Measurements from ENCODE around the gene GREB1L.
"Not testable (repeated sequence)": the region's sequence is repeated elsewhere in the genome, so short reads cannot be mapped to it uniquely, and the experiment has no call there.

Gene GREB1L

GRCh38 chr18:21262979-21263378 is 20.9 kb downstream of the GREB1L start:
- DNase-seq (ENCODE audit: low read depth in 2 of 2, low spot score in 1 of 2), result no peak

- DNase-seq (ENCODE audit: low read depth in 2 of 2, low spot score in 1 of 2), result no peak
Measured at GRCh38 chr18:21264651-21265050, 22.6 kb downstream of the GREB1L start.

DNA sequence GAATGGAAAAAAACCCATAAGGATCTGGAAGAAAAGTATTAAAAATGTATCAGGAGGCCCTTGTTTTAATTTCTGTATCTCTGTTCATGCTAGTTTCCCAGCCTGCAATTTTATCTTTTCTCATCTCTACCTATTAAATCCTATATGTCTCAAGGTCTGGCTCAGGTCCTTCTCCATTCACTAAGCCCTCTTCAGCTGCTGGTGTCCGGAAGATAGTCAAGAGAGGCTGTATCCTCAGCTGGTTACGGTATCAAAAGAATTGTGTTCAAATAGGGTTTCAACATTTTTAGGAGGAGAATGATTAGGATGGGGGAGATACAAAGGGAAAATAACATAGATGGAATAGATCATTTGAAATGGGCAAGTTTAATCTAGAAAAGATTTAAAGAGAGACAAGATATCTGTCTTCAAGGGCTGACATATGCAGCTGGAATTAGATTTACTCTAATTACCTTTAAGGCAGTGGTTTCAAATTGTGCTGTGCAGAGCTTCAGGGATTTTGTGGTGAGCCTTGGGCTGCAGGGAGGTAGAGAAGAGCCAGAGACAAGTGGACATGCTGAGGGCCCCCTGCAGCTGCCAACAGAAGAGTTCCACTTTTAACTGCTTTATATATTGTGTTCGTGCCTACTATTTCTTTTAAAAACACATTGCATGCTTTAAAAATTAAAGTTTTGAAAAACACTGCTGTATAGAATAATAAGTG is 24.1 kb downstream of the GREB1L start:
- no peak for DNase-seq (ENCODE audit: low read depth in 2 of 2, low spot score in 1 of 2)

GRCh38 chr18:21267400-21267799 is 25.4 kb downstream of the GREB1L start:
- DNase-seq (ENCODE audit: low read depth in 2 of 2, low spot score in 1 of 2), result no peak

GRCh38 chr18:21269349-21269748 is 27.3 kb downstream of the GREB1L start:
- DNase-seq (ENCODE audit: low read depth in 2 of 2, low spot score in 1 of 2), result no peak

DNA sequence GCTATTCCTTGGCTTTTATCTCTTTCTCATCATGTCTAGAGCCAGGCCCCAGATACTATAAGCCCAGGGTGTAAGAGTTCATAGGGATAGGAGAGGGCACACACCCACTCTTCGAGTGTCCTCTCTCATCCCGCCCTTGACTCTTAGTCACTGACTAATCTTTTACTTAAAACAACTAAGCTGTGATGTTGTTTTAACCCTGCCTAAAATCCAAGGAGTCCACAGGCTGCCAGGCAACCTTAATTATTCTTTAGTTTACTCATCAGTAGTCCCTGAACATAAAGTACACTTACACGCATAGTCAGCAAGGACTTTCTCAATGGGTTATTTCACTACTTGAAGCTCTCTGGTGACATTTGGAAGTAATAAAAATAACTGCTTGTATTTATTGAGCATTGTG is 28.4 kb downstream of the GREB1L start:
- no peak for DNase-seq (ENCODE audit: low read depth in 2 of 2, low spot score in 1 of 2)

DNA sequence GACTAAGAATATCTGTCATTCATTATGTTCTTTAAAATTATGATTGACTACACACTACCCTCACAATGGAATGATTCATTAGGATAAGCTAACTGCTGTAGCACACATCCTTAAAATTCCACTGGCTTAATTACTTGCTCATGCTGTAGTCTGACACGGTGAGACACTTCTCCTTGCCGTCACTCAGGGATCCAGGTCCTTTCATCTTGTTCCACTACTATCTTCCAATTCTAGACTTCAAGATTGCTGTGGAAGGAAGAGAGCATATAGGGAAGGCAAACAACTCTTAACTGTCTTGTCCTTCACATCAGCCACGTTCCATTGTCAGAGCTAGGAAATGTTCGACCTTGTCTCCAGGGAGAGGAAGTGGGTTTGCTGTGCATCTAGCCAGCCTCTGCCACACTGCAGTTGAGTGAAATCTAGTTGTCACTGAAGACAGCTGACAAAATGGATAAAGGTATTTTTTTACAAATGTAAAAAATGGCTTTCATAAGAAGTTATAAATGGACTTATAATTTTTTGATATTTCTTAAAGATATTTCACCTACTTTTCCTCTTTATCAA is 30.1 kb downstream of the GREB1L start:
- no peak for DNase-seq (ENCODE audit: low read depth in 2 of 2, low spot score in 1 of 2)

- no peak for DNase-seq (ENCODE audit: low read depth in 2 of 2, low spot score in 1 of 2)
Measured at GRCh38 chr18:21273568-21273967, 31.5 kb downstream of the GREB1L start.

DNA sequence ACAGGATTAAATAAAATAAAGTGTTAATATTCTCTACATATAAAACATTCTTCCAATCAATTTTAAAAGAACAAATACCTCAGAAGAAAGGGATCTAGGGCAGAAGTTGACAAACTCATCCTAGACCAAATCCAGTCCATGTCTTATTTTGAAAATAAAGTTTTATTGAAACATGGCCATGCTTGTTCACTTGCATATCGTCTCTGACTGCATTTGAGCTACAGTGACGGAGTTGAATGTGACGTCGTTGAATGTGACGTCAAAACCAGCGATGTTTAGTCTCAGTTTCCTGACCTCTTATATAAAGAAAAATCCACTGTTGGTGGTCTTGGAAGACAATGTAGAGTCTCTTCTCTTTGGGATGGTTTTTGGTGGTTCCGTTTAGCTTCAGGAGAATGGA is 33.6 kb downstream of the GREB1L start:
- no peak for DNase-seq (ENCODE audit: low read depth in 2 of 2, low spot score in 1 of 2)

GRCh38 chr18:21277578-21277977 is 35.5 kb downstream of the GREB1L start:
- no peak for DNase-seq (ENCODE audit: low read depth in 2 of 2, low spot score in 1 of 2)

DNA sequence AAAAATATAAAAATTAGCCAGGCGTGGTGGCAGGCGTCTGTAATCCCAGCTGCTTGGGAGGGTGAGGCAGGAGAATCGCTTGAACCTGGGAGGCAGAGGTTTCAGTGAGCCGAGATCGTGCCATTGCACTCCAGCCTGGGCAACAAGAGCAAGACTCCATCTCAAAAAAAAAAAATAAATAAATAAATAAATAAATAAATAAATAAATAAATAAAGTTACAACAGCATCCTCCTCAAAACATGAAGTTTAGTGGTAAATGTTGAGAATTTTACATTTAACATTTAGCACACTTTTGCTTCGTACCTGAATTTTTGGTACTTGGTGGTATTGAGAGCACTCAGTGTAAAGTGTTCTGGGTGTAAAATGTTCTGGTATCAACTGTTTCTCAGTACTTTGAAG is 36.2 kb downstream of the GREB1L start:
- DNase-seq (ENCODE audit: low read depth in 2 of 2, low spot score in 1 of 2), result not testable (repeated sequence)

- no peak for DNase-seq (ENCODE audit: low read depth in 2 of 2, low spot score in 1 of 2)
Measured at GRCh38 chr18:21281603-21282002, 39.6 kb downstream of the GREB1L start.

- DNase-seq (ENCODE audit: low read depth in 2 of 2, low spot score in 1 of 2), result no peak
Measured at GRCh38 chr18:21284540-21284939, 42.5 kb downstream of the GREB1L start.

DNA sequence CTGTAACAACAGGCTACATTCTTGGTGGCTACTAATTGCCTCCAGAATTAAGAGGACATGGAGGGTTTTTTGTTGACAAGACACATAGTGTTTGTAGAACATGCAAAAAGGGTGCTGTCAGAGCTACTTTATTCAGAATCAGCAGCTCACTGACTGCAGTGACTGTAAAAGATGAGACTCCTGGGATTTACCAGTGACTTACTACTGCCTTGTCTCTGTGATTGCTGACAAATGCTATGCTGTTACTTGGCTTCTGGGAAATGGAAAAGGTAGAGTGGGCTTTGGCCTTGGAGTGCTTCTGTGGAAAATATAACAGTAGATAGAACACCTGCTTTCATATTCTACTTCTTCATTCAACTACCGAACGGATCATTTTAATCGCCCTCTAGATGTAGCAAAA is 47.8 kb downstream of the GREB1L start:
- no peak for DNase-seq (ENCODE audit: low read depth in 2 of 2, low spot score in 1 of 2)

GRCh38 chr18:21291106-21291505 is 49.1 kb downstream of the GREB1L start:
- no peak for DNase-seq (ENCODE audit: low read depth in 2 of 2, low spot score in 1 of 2)

- DNase-seq (ENCODE audit: low read depth in 2 of 2, low spot score in 1 of 2), result no peak
Measured at GRCh38 chr18:21293479-21293878, 51.4 kb downstream of the GREB1L start.

- DNase-seq (ENCODE audit: low read depth in 2 of 2, low spot score in 1 of 2), result no peak
Measured at GRCh38 chr18:21295101-21295500, 53.1 kb downstream of the GREB1L start.

GRCh38 chr18:21296045-21296444 is 54.0 kb downstream of the GREB1L start:
- no peak for DNase-seq (ENCODE audit: low read depth in 2 of 2, low spot score in 1 of 2)

DNA sequence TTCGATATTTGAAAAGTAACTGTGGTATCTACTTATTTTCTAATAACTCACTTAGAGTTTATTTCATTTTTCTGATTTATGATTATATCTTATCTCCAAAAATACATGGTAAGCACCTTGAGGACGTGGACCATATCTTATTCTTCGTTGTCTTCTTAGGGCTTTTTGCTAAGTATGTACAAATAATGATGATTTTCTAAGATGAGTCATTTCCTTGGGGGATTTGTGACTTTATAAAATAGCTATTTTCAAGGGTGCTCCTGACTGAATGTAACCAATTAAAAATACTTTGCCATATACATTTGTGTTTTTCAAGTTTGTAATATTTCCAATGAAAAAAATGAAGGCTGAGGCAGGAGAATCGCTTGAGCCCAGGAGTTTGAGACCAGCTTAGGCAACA is 56.3 kb downstream of the GREB1L start:
- no peak for DNase-seq (ENCODE audit: low read depth in 2 of 2, low spot score in 1 of 2)

- no peak for DNase-seq (ENCODE audit: low read depth in 2 of 2, low spot score in 1 of 2)
Measured at GRCh38 chr18:21300035-21300907, 58.2 kb downstream of the GREB1L start.

DNA sequence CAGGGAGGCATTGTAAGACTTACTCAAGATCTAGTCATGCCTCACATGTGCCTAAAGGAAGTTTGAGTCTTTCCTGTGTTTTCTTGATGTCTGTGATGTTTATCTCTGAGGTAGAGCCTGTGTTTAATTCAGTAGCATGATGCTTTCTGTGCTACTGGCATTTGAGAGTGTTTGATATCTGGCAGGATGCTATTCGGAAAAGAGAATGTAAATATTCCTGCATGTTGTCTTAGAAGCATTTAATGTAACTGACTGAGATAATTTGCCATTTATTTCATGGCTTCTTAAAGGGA is 58.8 kb downstream of the GREB1L start:
- no peak for DNase-seq (ENCODE audit: low read depth in 2 of 2, low spot score in 1 of 2)

- no peak for DNase-seq (ENCODE audit: low read depth in 2 of 2, low spot score in 1 of 2)
Measured at GRCh38 chr18:21303445-21303844, 61.4 kb downstream of the GREB1L start.
